Upper lobe of left lung (tissue), 4 donors: ENCODE data around the gene PRPF8.

Experiments used
- CTCF ChIP-seq, 6 experiments: fragments of 450-650 bp in 4 of 6; fragments of 200-600 bp in 2 of 6; sonication (generic) in 2 of 6; IDR thresholded peaks; one replicate each; pipeline ENCODE4 v1.5.1; 2016 to 2019; ENCODE audit warnings: antibody characterized with exemption in 6 of 6
- POLR2A ChIP-seq, 4 donors: fragments of 450-650 bp; IDR thresholded peaks; one replicate each; pipeline ENCODE4 v1.5.1; 2016 to 2017; ENCODE audit warnings: antibody characterized with exemption in 4 of 4, mild to moderate bottlenecking in 2 of 4
- POLR2AphosphoS5 ChIP-seq, 2 donors: sonication (generic); formaldehyde crosslinking; IDR thresholded peaks; one replicate each; pipeline ENCODE4 v1.5.1; 2017; ENCODE audit warnings: antibody characterized with exemption in 2 of 2

- no peak for TF ChIP-seq POLR2A (IDR thresholded peaks at IDR 0.05)
- TF ChIP-seq CTCF (IDR thresholded peaks at IDR 0.05), result no peak
- TF ChIP-seq POLR2AphosphoS5 (IDR thresholded peaks at IDR 0.05), result no peak
These were observed 23.6 kb downstream of the PRPF8 start for GRCh38 chr17:1661045-1661444.
